HEK293 (cell line): ENCODE measurements around the gene SRP72.

Source experiments
- EGR2 ChIP-seq: fragments of 450-650 bp; formaldehyde crosslinking; IDR thresholded peaks from 2 replicates; pipeline ENCODE4 v1.5.1; 2016; ENCODE audit warnings: low read depth, missing biosample characterization, missing genetic modification characterization
- FEZF1 ChIP-seq: fragments of 450-650 bp; formaldehyde crosslinking; IDR thresholded peaks from 2 replicates; pipeline ENCODE4 v1.5.1; 2016; ENCODE audit warnings: missing biosample characterization, missing genetic modification characterization
- KLF10 ChIP-seq: fragments of 450-650 bp; IDR thresholded peaks from 2 replicates; pipeline ENCODE4 v1.5.1; 2018; ENCODE audit warnings: missing biosample characterization, mild to moderate bottlenecking, missing genetic modification characterization
- OVOL3 ChIP-seq: fragments of 450-650 bp; formaldehyde crosslinking; IDR thresholded peaks from 2 replicates; pipeline ENCODE4 v1.5.1; 2016; ENCODE audit warnings: missing biosample characterization, missing genetic modification characterization
- PRDM2 ChIP-seq: fragments of 450-650 bp; formaldehyde crosslinking; IDR thresholded peaks from 2 replicates; pipeline ENCODE4 v1.5.1; 2016; ENCODE audit warnings: missing biosample characterization, missing genetic modification characterization, borderline replicate concordance
- REST ChIP-seq: fragments of 450-650 bp; formaldehyde crosslinking; IDR thresholded peaks from 2 replicates; pipeline ENCODE4 v1.5.1; 2016; ENCODE audit warnings: missing biosample characterization, missing genetic modification characterization
- TRIM28 ChIP-seq: IDR thresholded peaks from 2 replicates; pipeline ENCODE4 v1.6.1; 2011; ENCODE audit warnings: low read length, control low read depth, borderline replicate concordance
- YY1 ChIP-seq: fragments of 450-650 bp; formaldehyde crosslinking; IDR thresholded peaks from 2 replicates; pipeline ENCODE4 v1.5.1; 2018; ENCODE audit warnings: missing biosample characterization, missing genetic modification characterization
- YY2 ChIP-seq: fragments of 450-650 bp; formaldehyde crosslinking; IDR thresholded peaks from 2 replicates; pipeline ENCODE4 v1.5.1; 2016; ENCODE audit warnings: missing biosample characterization, missing genetic modification characterization
- ZBTB20 ChIP-seq: fragments of 450-650 bp; formaldehyde crosslinking; IDR thresholded peaks from 2 replicates; pipeline ENCODE4 v1.5.1; 2016; ENCODE audit warnings: missing biosample characterization, missing genetic modification characterization
- ZBTB6 ChIP-seq: fragments of 450-650 bp; formaldehyde crosslinking; IDR thresholded peaks from 2 replicates; pipeline ENCODE4 v1.5.1; 2017; ENCODE audit warnings: missing biosample characterization, missing genetic modification characterization
- ZFHX2 ChIP-seq: fragments of 450-650 bp; formaldehyde crosslinking; conservative IDR thresholded peaks from 2 replicates; pipeline ENCODE4 v1.5.1; 2016; ENCODE audit warnings: missing biosample characterization, missing genetic modification characterization
- ZIC2 ChIP-seq: fragments of 450-650 bp; formaldehyde crosslinking; IDR thresholded peaks from 2 replicates; pipeline ENCODE4 v1.5.1; 2016; ENCODE audit warnings: missing biosample characterization, missing genetic modification characterization
- ZNF157 ChIP-seq: fragments of 450-650 bp; formaldehyde crosslinking; IDR thresholded peaks from 2 replicates; pipeline ENCODE4 v1.5.1; 2016; ENCODE audit warnings: missing biosample characterization, missing genetic modification characterization
- ZNF2 ChIP-seq: fragments of 450-650 bp; formaldehyde crosslinking; IDR thresholded peaks from 2 replicates; pipeline ENCODE4 v1.5.1; 2016; ENCODE audit warnings: missing biosample characterization, missing genetic modification characterization
- ZNF266 ChIP-seq: fragments of 450-650 bp; formaldehyde crosslinking; IDR thresholded peaks from 2 replicates; pipeline ENCODE4 v1.5.1; 2016; ENCODE audit warnings: missing biosample characterization, missing genetic modification characterization, low read depth
- ZNF350 ChIP-seq: fragments of 450-650 bp; formaldehyde crosslinking; IDR thresholded peaks from 2 replicates; pipeline ENCODE4 v1.5.0; 2017; ENCODE audit warnings: missing biosample characterization, mild to moderate bottlenecking, missing genetic modification characterization
- ZNF354C ChIP-seq: fragments of 450-650 bp; formaldehyde crosslinking; IDR thresholded peaks from 2 replicates; pipeline ENCODE4 v1.5.1; 2016; ENCODE audit warnings: missing biosample characterization, missing genetic modification characterization, low read depth, borderline replicate concordance
- ZNF473 ChIP-seq: fragments of 450-650 bp; formaldehyde crosslinking; IDR thresholded peaks from 2 replicates; pipeline ENCODE4 v1.5.1; 2017; ENCODE audit warnings: missing biosample characterization, missing genetic modification characterization
- ZNF521 ChIP-seq: fragments of 450-650 bp; formaldehyde crosslinking; IDR thresholded peaks from 2 replicates; pipeline ENCODE4 v1.5.1; 2017; ENCODE audit warnings: missing biosample characterization, mild to moderate bottlenecking, missing genetic modification characterization
- ZNF580 ChIP-seq: fragments of 450-650 bp; formaldehyde crosslinking; IDR thresholded peaks from 2 replicates; pipeline ENCODE4 v1.5.1; 2016; ENCODE audit warnings: missing biosample characterization, missing genetic modification characterization
- ZNF629 ChIP-seq: fragments of 450-650 bp; formaldehyde crosslinking; IDR thresholded peaks from 2 replicates; pipeline ENCODE4 v1.5.1; 2017; ENCODE audit warnings: missing biosample characterization, missing genetic modification characterization
- ZNF639 ChIP-seq: fragments of 450-650 bp; formaldehyde crosslinking; IDR thresholded peaks from 2 replicates; pipeline ENCODE4 v1.5.1; 2016; ENCODE audit warnings: missing biosample characterization, missing genetic modification characterization
- ZNF768 ChIP-seq: fragments of 450-650 bp; formaldehyde crosslinking; IDR thresholded peaks from 2 replicates; pipeline ENCODE4 v1.5.1; 2018; ENCODE audit warnings: missing biosample characterization, mild to moderate bottlenecking, missing genetic modification characterization
- ZNF792 ChIP-seq: fragments of 450-650 bp; formaldehyde crosslinking; IDR thresholded peaks from 2 replicates; pipeline ENCODE4 v1.5.1; 2016; ENCODE audit warnings: missing biosample characterization, missing genetic modification characterization
- ZSCAN5A ChIP-seq: fragments of 450-650 bp; formaldehyde crosslinking; IDR thresholded peaks from 2 replicates; pipeline ENCODE4 v1.5.1; 2016; ENCODE audit warnings: missing biosample characterization, missing genetic modification characterization

Gene SRP72

GRCh38 chr4:56435140-56435926 lies 32.1 kb upstream of the SRP72 start, which contains the start of gene PPAT (continued):
- TF ChIP-seq ZSCAN5A (no peak), ZNF473 (tag by site-specific recombination) (no peak), ZIC2 (tag by site-specific recombination) (peak; percentile 51), ZNF768 (tag by site-specific recombination) (no peak), TRIM28 (0 out of 2 replicates have a peak, but pooled peaks have one; percentile 20), ZNF629 (tag by site-specific recombination) (peak; percentile 9; the same call in 1 of the 2 replicates), ZNF350 (tag by site-specific recombination) (no peak), ZFHX2 (tag by site-specific recombination) (peak; percentile 92), ZNF354C (no peak), OVOL3 (tag by site-specific recombination) (peak; percentile 80), REST (peak; percentile 9; the same call in 1 of the 2 replicates), ZNF2 (tag by site-specific recombination) (no peak; the same call in 1 of the 2 replicates), FEZF1 (tag by site-specific recombination) (no peak), ZNF266 (tag by site-specific recombination) (no peak), ZNF639 (no peak), ZBTB6 (tag by site-specific recombination) (peak; percentile 81), YY1 (tag by site-specific recombination) (no peak), ZBTB20 (tag by site-specific recombination) (peak; percentile 100), ZNF580 (peak; percentile 19; the same call in 1 of the 2 replicates), ZNF157 (no peak), ZNF792 (tag by site-specific recombination) (no peak), KLF10 (tag by site-specific recombination) (no peak), ZNF521 (tag by site-specific recombination) (no peak), PRDM2 (tag by site-specific recombination) (no peak), YY2 (tag by site-specific recombination) (no peak), EGR2 (tag by site-specific recombination) (peak; percentile 85)
